Progenitor cell of endocrine pancreas (in vitro differentiated cells): ENCODE measurements around the gene CCSER1. TPM values are rescaled to one million over a fixed set of nuclear protein-coding genes. Genes with fewer than 3 reads are reported as not detected.
"Not testable (repeated sequence)": the region's sequence is repeated elsewhere in the genome, so short reads cannot be mapped to it uniquely, and the experiment has no call there.

ENCODE experiments used
- DNase-seq: peaks from one replicate; pipeline ENCODE4 v3.0.0; 2021; ENCODE audit warnings: low spot score; ENCODE audit not compliant: unreplicated experiment
- H3K27ac Mint-ChIP-seq: 2 replicates; pipeline ENCODE4 v1.8.0; 2021; ENCODE audit warnings: mild to moderate bottlenecking, moderate library complexity, mixed read lengths
- H3K27me3 Mint-ChIP-seq: 2 replicates; pipeline ENCODE4 v1.8.0; 2021; ENCODE audit warnings: mixed read lengths
- H3K36me3 Mint-ChIP-seq: 2 replicates; pipeline ENCODE4 v1.8.0; 2022; ENCODE audit warnings: mixed read lengths; ENCODE audit not compliant: insufficient read depth
- H3K4me1 Mint-ChIP-seq: 2 replicates; pipeline ENCODE4 v1.8.0; 2021; ENCODE audit warnings: low read depth, mixed read lengths
- H3K4me3 Mint-ChIP-seq: 2 replicates; pipeline ENCODE4 v1.8.0; 2021; ENCODE audit warnings: low read depth, mild to moderate bottlenecking, moderate library complexity, mixed read lengths
- H3K9me3 Mint-ChIP-seq: 2 replicates; pipeline ENCODE4 v1.8.0; 2021; ENCODE audit warnings: low read depth, mixed read lengths
- CTCF ChIP-seq: fragments of 200-600 bp; sonication (generic); IDR thresholded peaks from one replicate; pipeline ENCODE4 v1.5.0; 2021; ENCODE audit warnings: antibody characterized with exemption, mild to moderate bottlenecking; ENCODE audit not compliant: unreplicated experiment
- total RNA-seq: library from RNA; stranded (reverse); gene quantifications from 2 replicates; pipeline ENCODE4 v1.2.1, GENCODE V29; 2021

Gene CCSER1
- total RNA-seq, 1 donor from 2014 or later: 11.6 TPM

GRCh38 chr4:91322961-91323360 is 1195.8 kb downstream of the CCSER1 start:
- Mint-ChIP-seq H3K36me3 (peaks cover 8% of the 10 kb centered on the region), H3K4me3 (no peak overlapping the region), H3K27ac (no peak overlapping the region), H3K27me3 (no peaks in the 10 kb centered on the region), H3K4me1 (peaks cover 4% of the 10 kb centered on the region), H3K9me3 (peaks cover 17% of the 10 kb centered on the region)
- TF ChIP-seq CTCF: no peak
- DNase-seq: no peak

GRCh38 chr4:91325495-91325894 is 1198.3 kb downstream of the CCSER1 start:
- no peak overlapping the region for H3K4me3 Mint-ChIP-seq
- DNase-seq: no peak
- no peaks in the 10 kb centered on the region for H3K27me3 Mint-ChIP-seq
- H3K4me1 Mint-ChIP-seq: no peaks in the 10 kb centered on the region
- peaks cover 22% of the 10 kb centered on the region for H3K9me3 Mint-ChIP-seq
- no peak overlapping the region for H3K27ac Mint-ChIP-seq
- peaks cover 8% of the 10 kb centered on the region for H3K36me3 Mint-ChIP-seq
- no peak for TF ChIP-seq CTCF

GRCh38 chr4:91326167-91326566 is 1199.0 kb downstream of the CCSER1 start:
- H3K27ac Mint-ChIP-seq, H3K27me3 Mint-ChIP-seq, H3K4me1 Mint-ChIP-seq, H3K4me3 Mint-ChIP-seq, H3K36me3 Mint-ChIP-seq, DNase-seq: not testable (repeated sequence)
- peaks cover 22% of the 10 kb centered on the region for H3K9me3 Mint-ChIP-seq

GRCh38 chr4:91330555-91331137 is 1203.5 kb downstream of the CCSER1 start:
- DNase-seq: no peak
- H3K27me3 Mint-ChIP-seq: no peaks in the 10 kb centered on the region
- H3K4me3 Mint-ChIP-seq: no peak overlapping the region
- H3K9me3 Mint-ChIP-seq: peaks cover 22% of the 10 kb centered on the region
- TF ChIP-seq CTCF: no peak
- no peaks in the 10 kb centered on the region for H3K4me1 Mint-ChIP-seq
- H3K36me3 Mint-ChIP-seq: peaks cover 8% of the 10 kb centered on the region
- no peak overlapping the region for H3K27ac Mint-ChIP-seq

GRCh38 chr4:91340822-91341221 is 1213.6 kb downstream of the CCSER1 start:
- TF ChIP-seq CTCF: no peak
- no peak overlapping the region for H3K4me3 Mint-ChIP-seq
- no peak overlapping the region for H3K27ac Mint-ChIP-seq
- no peaks in the 10 kb centered on the region for H3K9me3 Mint-ChIP-seq
- H3K4me1 Mint-ChIP-seq: no peaks in the 10 kb centered on the region
- H3K36me3 Mint-ChIP-seq: no peaks in the 10 kb centered on the region
- DNase-seq: no peak
- no peaks in the 10 kb centered on the region for H3K27me3 Mint-ChIP-seq

GRCh38 chr4:91345632-91346031 is 1218.4 kb downstream of the CCSER1 start:
- H3K27me3 Mint-ChIP-seq: no peaks in the 10 kb centered on the region
- peaks cover 4% of the 10 kb centered on the region for H3K9me3 Mint-ChIP-seq
- H3K27ac Mint-ChIP-seq: no peak overlapping the region
- no peak overlapping the region for H3K4me3 Mint-ChIP-seq
- no peaks in the 10 kb centered on the region for H3K36me3 Mint-ChIP-seq
- no peak for TF ChIP-seq CTCF
- no peak for DNase-seq
- H3K4me1 Mint-ChIP-seq: no peaks in the 10 kb centered on the region

- H3K4me3 Mint-ChIP-seq, H3K27ac Mint-ChIP-seq, H3K4me1 Mint-ChIP-seq, H3K36me3 Mint-ChIP-seq, H3K9me3 Mint-ChIP-seq, H3K27me3 Mint-ChIP-seq, DNase-seq: not testable (repeated sequence)
Measured at GRCh38 chr4:91356496-91356895, 1229.3 kb downstream of the CCSER1 start.

GRCh38 chr4:91358016-91358415 is 1230.8 kb downstream of the CCSER1 start:
- not testable (repeated sequence) for H3K27ac Mint-ChIP-seq, H3K4me1 Mint-ChIP-seq, H3K4me3 Mint-ChIP-seq, DNase-seq, H3K9me3 Mint-ChIP-seq, H3K36me3 Mint-ChIP-seq, H3K27me3 Mint-ChIP-seq

- not testable (repeated sequence) for H3K27me3 Mint-ChIP-seq, H3K4me1 Mint-ChIP-seq, H3K36me3 Mint-ChIP-seq, H3K9me3 Mint-ChIP-seq, H3K4me3 Mint-ChIP-seq, H3K27ac Mint-ChIP-seq, DNase-seq
Measured at GRCh38 chr4:91358621-91359020, 1231.4 kb downstream of the CCSER1 start.
